Heart right ventricle (tissue), 16 donors: ENCODE data around the gene RAB35. TPM values are rescaled to one million over a fixed set of nuclear protein-coding genes. Genes with fewer than 3 reads are reported as not detected.

Experiments used
- ATAC-seq, 8 donors: fragments of 200-7000 bp; cut with Tn5 transposase; one replicate each; pipeline ENCODE4 v1.9.1; 2020; ENCODE audit warnings: mild to moderate bottlenecking in 8 of 8, moderate library complexity in 8 of 8, moderate number of reproducible peaks in 1 of 8
- DNase-seq, 2 donors: peaks; one replicate each; pipeline ENCODE4 v3.0.0-alpha.2; 2020
- H3K27ac ChIP-seq, 10 donors: fragments of 200-600 bp; sonication (generic) in 2 of 10; one replicate each; pipeline versions ENCODE4 v1.5.0 to v1.8.0; 2020 to 2022; ENCODE audit warnings: mild to moderate bottlenecking in 3 of 10
- H3K27me3 ChIP-seq, 7 donors: fragments of 200-600 bp; one replicate each; pipeline ENCODE4 v1.8.0; 2021 to 2022; ENCODE audit warnings: mild to moderate bottlenecking in 2 of 7
- H3K36me3 ChIP-seq, 9 donors: fragments of 200-600 bp; sonication (generic) in 1 of 9; one replicate each; pipeline versions ENCODE4 v1.5.0 to v1.8.0; 2020 to 2022; ENCODE audit warnings: mild to moderate bottlenecking in 2 of 9
- H3K4me1 ChIP-seq, 9 donors: fragments of 200-600 bp; sonication (generic) in 1 of 9; one replicate each; pipeline versions ENCODE4 v1.5.0 to v1.8.0; 2020 to 2022; ENCODE audit warnings: mild to moderate bottlenecking in 4 of 9
- H3K4me3 ChIP-seq, 10 donors: fragments of 200-600 bp; sonication (generic) in 2 of 10; one replicate each; pipeline versions ENCODE4 v1.5.0 to v1.8.0; 2020 to 2022; ENCODE audit warnings: mild to moderate bottlenecking in 7 of 10, moderate library complexity in 2 of 10
- H3K9me3 ChIP-seq, 11 donors: fragments of 200-600 bp in 10 of 11; sonication (generic) in 2 of 11; one replicate each; pipeline versions ENCODE4 v1.5.0 to v1.8.0; 2013 to 2022; ENCODE audit warnings: mild to moderate bottlenecking in 2 of 11, control low read depth in 1 of 11, moderate library complexity in 1 of 11
- CTCF ChIP-seq, 9 donors: fragments of 200-600 bp; sonication (generic) in 2 of 9; IDR thresholded peaks; one replicate each; pipeline versions ENCODE4 v1.5.0 to v1.8.0; 2021 to 2022; ENCODE audit warnings: antibody characterized with exemption in 9 of 9, mild to moderate bottlenecking in 5 of 9, moderate library complexity in 1 of 9
- WGBS, 2 donors: extraction: QIAGEN DNeasy Blood & Tissue Kit; methylation state at CpG; one replicate each; pipeline ENCODE4 v1.1.7; 2013; ENCODE audit warnings: inconsistent platforms in 1 of 2; 5-methylcytosine and 5-hydroxymethylcytosine counted together
- intact Hi-C, 10 donors: fragments of 100-400 bp; cut with DNase I; formaldehyde crosslinking; loops; one replicate each; pipeline versions ENCODE4 v1.11.1 to v1.14.2; 2022
- polyA plus RNA-seq, 2 donors: library from polyadenylated mRNA; stranded (reverse); fragments of 200-250 nt; gene quantifications; one replicate each; pipeline ENCODE4 v1.2.3, GENCODE V29; 2013
- total RNA-seq, 10 donors: library from RNA; stranded (reverse); fragmentation: NEBNext Ultra II Directional in 3 of 10; extraction: Animal tissue kit (Norgen Biotek cat#: 25700) in 3 of 10; gene quantifications; one replicate each; pipeline versions ENCODE4 v1.2.1 to v1.2.4, GENCODE V29; 2021 to 2023
- donor health status: Arrhythmogenic right ventricular cardiomyopathy.
- donor health status: ischemic (EF 13 %, LVEDD 7.1; RV severe dilation, severe dysfunction).
- donor health status: healthy with polysubstance abuse.
- donor health status: DM: no; HTN: yes; CAD: no.
- donor health status: DM: no; HTN: no; CAD: no.
- donor health status: ischemic (EF 25% LVEDD 6.9; RV normal size, moderate dysfunction).
- donor health status: ischemic (EF 25% LVEDD 5.7; RV mildly dilated, moderate dysfunction).
- donor health status: healthy.
- donor health status: DM: yes; HTN: yes; CAD: no.
- donor health status: Ischemic cardiomyopathy.
- donor health status: ischemic (EF 35%, LVEDD 5.7; RV mildly dilated, moderate dysfunction).
- donor health status: nonischemic (EF 11% LVEDD 7.7; RV severe dilation, severe dysfunction).
- donor health status: DM: yes; HTN: yes; CAD: no.
- donor health status: PGD.
- donor health status: ischemic (EF 29% LVEDD 5.4; RV normal size, mild dysfunction).
- donor health status: nonischemic (EF 23%, LVEDD 6.1; RV moderate dilation, normal function).

The RAB35 gene
- total and polyA plus RNA-seq, 12 donors, result 13.3 to 33.6 (median 23.9) TPM

GRCh38 chr12:120132054-120132836 lies 15.7 kb upstream of the RAB35 start:
- TF ChIP-seq CTCF (IDR thresholded peaks at IDR 0.05), result no peak
- Histone ChIP-seq H3K4me1 (peaks cover 0 to 34% (median 13%) of the 10 kb centered on the region in 9 donors), H3K4me3 (no peak overlapping the region), H3K36me3 (peaks cover 0 to 100% (median 92%) of the 10 kb centered on the region in 9 donors), H3K9me3 (no peaks in the 10 kb centered on the region), H3K27ac (peak overlapping the region in 6 of 10 donors; percentile 10 to 75 (median 52)), H3K27me3 (no peaks in the 10 kb centered on the region)
- intact Hi-C loops, result loop anchor here in 1 of 10 donors (10.0 kb wide), 1 partner anchor 53 kb away; no protein-coding TSS in a partner anchor
- 58 to 70% methylated on average over 9 of the region's 9 CpGs for WGBS, 2 donors
- no peak for DNase-seq
- ATAC-seq, result no peak

GRCh38 chr12:120131116-120131515 lies 14.6 kb upstream of the RAB35 start:
- 95 to 96% methylated on average over 15 of the region's 15 CpGs for WGBS, 2 donors
- Histone ChIP-seq H3K27ac (no peak overlapping the region), H3K36me3 (peaks cover 0 to 100% (median 86%) of the 10 kb centered on the region in 9 donors), H3K9me3 (no peaks in the 10 kb centered on the region), H3K4me3 (no peak overlapping the region), H3K4me1 (peaks cover 0 to 45% (median 19%) of the 10 kb centered on the region in 9 donors), H3K27me3 (no peaks in the 10 kb centered on the region)
- no peak for TF ChIP-seq CTCF (IDR thresholded peaks at IDR 0.05)
- no peak for ATAC-seq
- no peak for DNase-seq
- intact Hi-C loops, result loop anchor here in 1 of 10 donors (10.0 kb wide), 1 partner anchor 54 kb away; no protein-coding TSS in a partner anchor

DNA sequence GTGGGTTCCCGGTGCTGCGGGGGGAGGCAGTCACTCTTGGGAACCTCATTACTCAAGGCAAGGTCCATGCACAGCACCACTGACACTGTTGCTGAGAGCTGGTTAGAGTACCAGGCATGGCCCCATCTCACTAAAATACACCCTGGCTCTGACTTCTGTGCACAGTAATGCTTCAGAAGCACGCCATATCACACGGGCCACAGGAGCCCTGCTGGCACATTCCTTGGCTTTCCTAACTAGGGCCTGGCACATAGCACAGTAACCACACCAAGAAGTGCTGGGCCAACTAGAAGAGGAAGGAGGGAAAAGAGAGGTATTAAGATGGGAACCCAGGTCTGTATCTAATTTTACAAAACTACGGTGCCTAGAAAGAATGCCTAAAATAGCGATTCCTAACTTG lies 13.5 kb upstream of the RAB35 start:
- no peak for TF ChIP-seq CTCF (IDR thresholded peaks at IDR 0.05)
- peaks cover 0 to 94% (median 75%) of the 10 kb centered on the region in 9 donors for H3K36me3 ChIP-seq
- H3K9me3 ChIP-seq, result no peaks in the 10 kb centered on the region
- 85% methylated on average over 6 of the region's 6 CpGs for WGBS, 2 donors
- no peaks in the 10 kb centered on the region for H3K27me3 ChIP-seq
- DNase-seq (no peak), ATAC-seq (peak in 6 of 8 donors; percentile 32 to 67 (median 48))
- H3K4me3 ChIP-seq, result no peak overlapping the region
- H3K27ac ChIP-seq, result peak overlapping the region in 2 of 10 donors; percentile 19 to 26
- peaks cover 0 to 47% (median 20%) of the 10 kb centered on the region in 9 donors for H3K4me1 ChIP-seq
- intact Hi-C loops, result loop anchor here in 1 of 10 donors (10.0 kb wide), 1 partner anchor 55 kb away; no protein-coding TSS in a partner anchor

- Histone ChIP-seq H3K9me3 (no peaks in the 10 kb centered on the region), H3K27ac (peak overlapping the region in 7 of 10 donors; percentile 11 to 82 (median 25)), H3K36me3 (peaks cover 0 to 60% (median 44%) of the 10 kb centered on the region in 9 donors), H3K4me1 (peaks cover 0 to 41% (median 4%) of the 10 kb centered on the region in 9 donors), H3K4me3 (no peak overlapping the region), H3K27me3 (no peaks in the 10 kb centered on the region)
- intact Hi-C loops, result no loop called here
- ATAC-seq, result peak in 7 of 8 donors; percentile 53 to 82 (median 62)
- peak in 1 of 2 donors; percentile 43 for DNase-seq
- no peak for TF ChIP-seq CTCF (IDR thresholded peaks at IDR 0.05)
- 47 to 59% methylated on average over 2 of the region's 2 CpGs for WGBS, 2 donors
These were observed 10.1 kb upstream of the RAB35 start for GRCh38 chr12:120126635-120127005.
